Osteocyte (in vitro differentiated cells): ENCODE results near the gene ROBO4. TPM values are rescaled to one million over a fixed set of nuclear protein-coding genes. Genes with fewer than 3 reads are reported as not detected.

Source experiments
- DNase-seq: peaks from one replicate; pipeline ENCODE4 v3.0.0; 2021; ENCODE audit warnings: mixed read lengths; ENCODE audit not compliant: unreplicated experiment; ENCODE audit errors: extremely low spot score
- H3K27ac Mint-ChIP-seq: one replicate; pipeline ENCODE4 v1.8.0; 2021; ENCODE audit warnings: mild to moderate bottlenecking, mixed read lengths; ENCODE audit not compliant: unreplicated experiment
- H3K27me3 Mint-ChIP-seq: one replicate; pipeline ENCODE4 v1.8.0; 2021; ENCODE audit warnings: mixed read lengths; ENCODE audit not compliant: unreplicated experiment
- H3K36me3 Mint-ChIP-seq: one replicate; pipeline ENCODE4 v1.8.0; 2021; ENCODE audit warnings: mixed read lengths; ENCODE audit not compliant: unreplicated experiment
- H3K4me1 Mint-ChIP-seq: one replicate; pipeline ENCODE4 v1.8.0; 2021; ENCODE audit warnings: mixed read lengths; ENCODE audit not compliant: unreplicated experiment
- H3K4me3 Mint-ChIP-seq: one replicate; pipeline ENCODE4 v1.8.0; 2021; ENCODE audit warnings: mild to moderate bottlenecking, moderate library complexity, mixed read lengths; ENCODE audit not compliant: unreplicated experiment
- H3K9me3 Mint-ChIP-seq: one replicate; pipeline ENCODE4 v1.8.0; 2021; ENCODE audit warnings: mixed read lengths; ENCODE audit not compliant: unreplicated experiment
- CTCF ChIP-seq: fragments of 200-600 bp; sonication (generic); IDR thresholded peaks from 2 replicates; pipeline ENCODE4 v1.5.0; 2021; ENCODE audit warnings: antibody characterized with exemption, mild to moderate bottlenecking, moderate library complexity
- total RNA-seq: library from RNA; stranded (reverse); gene quantifications from 2 replicates; pipeline ENCODE4 v1.2.1, GENCODE V29; 2021

ROBO4 gene
- total RNA-seq, 1 donor from 2014 or later, result 0.56 TPM

DNA sequence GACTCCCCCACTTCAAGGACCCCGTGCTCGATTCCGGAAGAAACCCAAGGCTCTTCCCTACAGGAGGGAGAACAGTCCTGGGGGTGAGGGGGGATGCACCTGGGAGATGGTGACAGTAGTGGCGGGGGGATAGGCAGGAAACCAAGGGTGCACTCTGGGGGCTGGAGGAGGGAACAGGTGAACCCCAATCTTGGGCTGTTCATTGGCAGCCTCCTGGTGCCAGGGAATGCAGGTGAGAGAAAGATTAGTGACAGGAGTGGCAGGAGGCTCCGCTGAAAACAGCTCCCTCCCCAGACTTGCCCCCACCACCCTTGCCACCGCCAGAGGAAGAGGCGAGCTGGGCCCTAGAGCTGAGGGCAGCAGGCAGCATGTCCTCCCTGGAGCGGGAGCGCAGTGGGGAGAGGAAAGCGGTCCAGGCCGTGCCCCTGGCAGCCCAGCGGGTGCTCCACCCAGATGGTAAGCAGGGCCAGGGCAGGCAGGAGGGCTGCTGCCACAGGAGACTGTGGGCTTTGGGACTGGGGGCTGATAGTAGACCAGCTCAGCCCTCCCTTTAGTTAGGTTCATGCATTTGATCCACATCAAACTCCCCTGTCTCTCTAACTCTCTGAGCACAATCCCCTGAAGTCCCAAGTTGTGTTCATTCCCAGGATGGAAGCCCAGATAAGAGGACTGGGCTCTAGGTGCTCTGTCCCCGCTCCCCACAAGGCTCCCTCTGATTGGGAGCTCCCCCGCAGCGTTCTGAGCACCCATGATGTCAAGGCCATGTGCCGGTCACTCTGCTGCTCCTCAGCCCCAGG lies 18.0 kb downstream of the ROBO4 start:
- H3K4me1 Mint-ChIP-seq, result peaks cover 26% of the 10 kb centered on the region
- no peak overlapping the region for H3K4me3 Mint-ChIP-seq
- H3K27ac Mint-ChIP-seq, result no peak overlapping the region
- no peak for DNase-seq
- no peaks in the 10 kb centered on the region for H3K36me3 Mint-ChIP-seq
- TF ChIP-seq CTCF, result no peak
- H3K9me3 Mint-ChIP-seq, result no peaks in the 10 kb centered on the region
- no peaks in the 10 kb centered on the region for H3K27me3 Mint-ChIP-seq

DNA sequence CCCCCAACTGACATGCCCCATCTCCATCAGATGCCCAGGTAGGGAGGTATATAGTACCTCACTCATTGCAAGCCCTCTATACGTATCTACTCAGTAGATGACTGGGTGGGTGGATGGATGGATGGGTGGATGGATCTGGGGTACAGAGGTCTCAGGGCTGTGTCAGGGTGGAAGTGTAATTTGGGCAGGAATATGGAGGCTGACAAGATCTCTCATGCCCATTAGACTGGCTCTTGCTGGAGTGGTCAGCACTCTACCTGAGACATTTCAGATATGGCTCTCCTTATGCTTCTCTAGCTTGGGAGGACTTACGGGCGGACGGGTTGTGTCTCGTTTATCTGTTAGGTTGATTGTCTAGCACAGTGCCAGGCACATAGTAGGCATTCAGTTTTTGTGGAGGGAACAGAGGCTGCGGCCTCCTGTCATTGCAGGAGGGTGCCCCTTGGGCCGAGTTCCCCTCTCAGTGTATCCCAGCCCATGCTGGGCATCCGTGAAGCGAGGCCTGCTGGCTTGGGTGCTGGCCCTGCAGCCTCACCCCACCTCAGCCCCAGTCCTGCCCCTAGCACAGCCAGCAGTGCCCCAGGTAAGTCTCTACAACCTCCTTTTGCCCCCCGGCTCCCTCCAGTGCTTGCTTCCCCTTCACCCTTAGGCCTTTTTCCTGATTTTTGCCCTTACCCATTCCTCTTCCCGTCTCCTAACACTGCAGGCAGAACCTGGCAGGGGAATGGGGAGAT lies 18.7 kb downstream of the ROBO4 start:
- Mint-ChIP-seq H3K4me1 (peaks cover 26% of the 10 kb centered on the region), H3K36me3 (no peaks in the 10 kb centered on the region), H3K27me3 (peaks cover under 1% of the 10 kb centered on the region), H3K9me3 (no peaks in the 10 kb centered on the region), H3K4me3 (no peak overlapping the region), H3K27ac (no peak overlapping the region)
- DNase-seq, result no peak
- no peak for TF ChIP-seq CTCF

DNA sequence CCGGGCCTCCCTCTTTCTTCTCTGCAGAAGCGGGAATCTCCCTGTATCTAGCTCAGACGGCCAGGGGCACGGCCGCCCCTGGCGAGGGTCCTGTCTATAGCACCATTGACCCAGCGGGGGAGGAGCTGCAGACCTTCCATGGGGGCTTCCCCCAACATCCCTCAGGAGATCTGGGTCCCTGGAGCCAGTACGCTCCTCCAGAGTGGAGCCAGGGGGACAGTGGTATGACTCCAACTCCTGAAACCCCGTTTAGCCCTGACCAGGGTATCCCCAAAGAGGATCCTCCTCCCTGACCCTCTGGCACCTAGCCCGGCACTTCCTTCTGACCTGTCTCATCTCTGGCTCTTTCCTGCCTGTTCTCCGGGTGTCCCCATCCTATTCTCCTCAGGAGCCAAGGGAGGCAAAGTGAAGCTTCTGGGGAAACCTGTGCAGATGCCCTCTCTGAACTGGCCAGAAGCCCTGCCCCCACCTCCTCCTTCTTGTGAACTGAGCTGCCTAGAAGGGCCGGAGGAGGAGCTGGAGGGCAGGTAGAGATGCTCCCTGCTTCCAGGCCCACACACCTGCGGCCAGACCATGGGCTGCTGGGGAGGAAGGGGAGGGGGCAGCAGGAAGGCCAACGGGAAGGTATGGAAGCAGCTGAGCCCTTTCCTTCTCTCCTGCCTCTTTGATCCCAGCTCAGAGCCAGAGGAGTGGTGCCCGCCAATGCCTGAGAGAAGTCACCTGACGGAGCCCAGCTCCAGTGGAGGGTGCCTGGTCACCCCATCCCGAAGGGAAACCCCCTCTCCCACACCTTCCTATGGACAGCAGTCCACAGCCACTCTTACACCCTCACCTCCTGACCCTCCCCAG lies 19.5 kb downstream of the ROBO4 start:
- H3K4me3 Mint-ChIP-seq, result peak overlapping the region; percentile 50
- H3K9me3 Mint-ChIP-seq, result no peaks in the 10 kb centered on the region
- peaks cover 9% of the 10 kb centered on the region for H3K27me3 Mint-ChIP-seq
- H3K4me1 Mint-ChIP-seq, result peaks cover 26% of the 10 kb centered on the region
- no peak overlapping the region for H3K27ac Mint-ChIP-seq
- TF ChIP-seq CTCF, result no peak
- no peaks in the 10 kb centered on the region for H3K36me3 Mint-ChIP-seq
- no peak for DNase-seq

GRCh38 chr11:124877631-124877909 lies 20.1 kb downstream of the ROBO4 start:
- TF ChIP-seq CTCF, result no peak
- DNase-seq, result no peak
- H3K36me3 Mint-ChIP-seq, result no peaks in the 10 kb centered on the region
- H3K27me3 Mint-ChIP-seq, result peaks cover 14% of the 10 kb centered on the region
- no peak overlapping the region for H3K27ac Mint-ChIP-seq
- H3K9me3 Mint-ChIP-seq, result no peaks in the 10 kb centered on the region
- peaks cover 23% of the 10 kb centered on the region for H3K4me1 Mint-ChIP-seq
- H3K4me3 Mint-ChIP-seq, result peak overlapping the region; percentile 85
